PC-9 (cell line): ENCODE data around the gene LUZP1. TPM values are rescaled to one million over a fixed set of nuclear protein-coding genes. Genes with fewer than 3 reads are reported as not detected.

Experiments used
- BruUV-seq: library from RNA; stranded (reverse); fragments of 400-500 nt; replicated peaks from 2 replicates; lab custom pipeline; 2021; lab: Mats Ljungman, UMichigan
- CTCF ChIA-PET: fragments of 300-600 bp; sonication (Branson Sonifier 250); formaldehyde crosslinking; loops from one replicate; lab custom pipeline; 2022; ENCODE audit warnings: antibody characterized with exemption; lab: Charles Lee
- POLR2A ChIA-PET: fragments of 300-600 bp; sonication (Branson Sonifier 250); formaldehyde crosslinking; loops from one replicate; lab custom pipeline; 2022; ENCODE audit warnings: antibody characterized with exemption; ENCODE audit not compliant: unreplicated experiment; lab: Charles Lee
- DNase-seq, 2 experiments: peaks; one replicate each; pipeline versions ENCODE4 v3.0.0 to v3.0.0-alpha.2; 2015 to 2022; ENCODE audit warnings: mixed read lengths in 1 of 2
- H2AFZ ChIP-seq: fragments of 200-600 bp; sonication (generic); 2 replicates; pipeline ENCODE4 v1.8.1; 2017; ENCODE audit warnings: antibody characterized with exemption
- H3F3A ChIP-seq: fragments of 200-600 bp; sonication (generic); 2 replicates; pipeline ENCODE4 v1.8.1; 2017; ENCODE audit warnings: antibody characterized with exemption, mild to moderate bottlenecking, low read depth; ENCODE audit not compliant: insufficient read depth
- H3K27ac ChIP-seq: fragments of 200-600 bp; sonication (generic); 2 replicates; pipeline ENCODE4 v1.6.1; 2016; ENCODE audit warnings: mixed run types
- H3K27me3 ChIP-seq: fragments of 200-600 bp; sonication (generic); 2 replicates; pipeline ENCODE4 v1.6.1; 2016; ENCODE audit warnings: low read depth, mixed run types; ENCODE audit not compliant: insufficient read depth
- H3K36me3 ChIP-seq: fragments of 200-600 bp; sonication (generic); 2 replicates; pipeline ENCODE4 v1.6.1; 2016; ENCODE audit warnings: low read depth, mixed run types
- H3K4me1 ChIP-seq: fragments of 200-600 bp; sonication (generic); replicated peaks from 2 replicates; pipeline ENCODE4 v1.6.1; 2016; ENCODE audit warnings: mixed run types; ENCODE audit not compliant: insufficient read depth
- H3K4me2 ChIP-seq: fragments of 200-600 bp; sonication (generic); 2 replicates; pipeline ENCODE4 v1.6.1; 2017; ENCODE audit warnings: mixed run types
- H3K4me3 ChIP-seq: fragments of 200-600 bp; sonication (generic); 2 replicates; pipeline ENCODE4 v1.6.1; 2016; ENCODE audit warnings: mixed run types
- H3K79me2 ChIP-seq: fragments of 200-600 bp; sonication (generic); 2 replicates; pipeline ENCODE4 v1.6.1; 2017; ENCODE audit warnings: low read depth, mixed run types
- H3K9me2 ChIP-seq: fragments of 200-600 bp; sonication (generic); 2 replicates; pipeline ENCODE4 v1.8.1; 2017; ENCODE audit warnings: mild to moderate bottlenecking; ENCODE audit not compliant: insufficient read depth
- H3K9me3 ChIP-seq: fragments of 200-600 bp; sonication (generic); 2 replicates; pipeline ENCODE4 v1.8.1; 2016; ENCODE audit warnings: low read depth; ENCODE audit not compliant: insufficient read depth
- H4K20me1 ChIP-seq: fragments of 200-600 bp; sonication (generic); 2 replicates; pipeline ENCODE4 v1.8.1; 2017; ENCODE audit not compliant: insufficient read depth
- EZH2 ChIP-seq: fragments of 200-600 bp; sonication (generic); IDR thresholded peaks from 2 replicates; pipeline ENCODE4 v1.8.0; 2017; ENCODE audit warnings: antibody characterized with exemption, low read depth
- intact Hi-C: fragments of 100-400 bp; cut with micrococcal nuclease; formaldehyde crosslinking; loops from one replicate; pipeline ENCODE4 v1.10.0; 2022; ENCODE audit not compliant: unreplicated experiment
- total RNA-seq: library from RNA; stranded (reverse); gene quantifications from 2 replicates; pipeline ENCODE4 v1.2.3, GENCODE V29; 2021
- TF ChIP-seq, protein P1 (sequence below): fragments of 200-600 bp; sonication (generic); conservative IDR thresholded peaks from 2 replicates; pipeline ENCODE4 v1.6.1; 2017; ENCODE audit warnings: mixed run types, antibody characterized with exemption, mild to moderate bottlenecking, moderate library complexity

The LUZP1 gene
- total RNA-seq, 1 experiment from 2014 or later: 35.0 TPM

- intact Hi-C loops: loop anchor here (2.0 kb wide), 1 partner anchor 47 kb away; no protein-coding TSS in a partner anchor
- no peak for TF ChIP-seq EZH2
- TF ChIP-seq, protein P1, sequence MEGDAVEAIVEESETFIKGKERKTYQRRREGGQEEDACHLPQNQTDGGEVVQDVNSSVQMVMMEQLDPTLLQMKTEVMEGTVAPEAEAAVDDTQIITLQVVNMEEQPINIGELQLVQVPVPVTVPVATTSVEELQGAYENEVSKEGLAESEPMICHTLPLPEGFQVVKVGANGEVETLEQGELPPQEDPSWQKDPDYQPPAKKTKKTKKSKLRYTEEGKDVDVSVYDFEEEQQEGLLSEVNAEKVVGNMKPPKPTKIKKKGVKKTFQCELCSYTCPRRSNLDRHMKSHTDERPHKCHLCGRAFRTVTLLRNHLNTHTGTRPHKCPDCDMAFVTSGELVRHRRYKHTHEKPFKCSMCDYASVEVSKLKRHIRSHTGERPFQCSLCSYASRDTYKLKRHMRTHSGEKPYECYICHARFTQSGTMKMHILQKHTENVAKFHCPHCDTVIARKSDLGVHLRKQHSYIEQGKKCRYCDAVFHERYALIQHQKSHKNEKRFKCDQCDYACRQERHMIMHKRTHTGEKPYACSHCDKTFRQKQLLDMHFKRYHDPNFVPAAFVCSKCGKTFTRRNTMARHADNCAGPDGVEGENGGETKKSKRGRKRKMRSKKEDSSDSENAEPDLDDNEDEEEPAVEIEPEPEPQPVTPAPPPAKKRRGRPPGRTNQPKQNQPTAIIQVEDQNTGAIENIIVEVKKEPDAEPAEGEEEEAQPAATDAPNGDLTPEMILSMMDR: no peak
- Histone ChIP-seq H3K4me1 (peaks cover 16% of the 10 kb centered on the region), H3K4me2 (no peak overlapping the region), H3K9me3 (no peaks in the 10 kb centered on the region), H3K79me2 (peaks cover 92% of the 10 kb centered on the region), H2AFZ (no peak overlapping the region), H3K36me3 (no peaks in the 10 kb centered on the region), H4K20me1 (peaks cover 24% of the 10 kb centered on the region), H3F3A (no peaks in the 10 kb centered on the region; the same call in 1 of the 2 replicates), H3K27ac (no peak overlapping the region), H3K4me3 (no peak overlapping the region), H3K9me2 (no peaks in the 10 kb centered on the region), H3K27me3 (no peaks in the 10 kb centered on the region)
- no peak for DNase-seq
- POLR2A ChIA-PET: interaction anchor here (0.6 kb wide), 1 partner anchor 44 kb away, joined by 3 read pairs; no protein-coding TSS in a partner anchor
- CTCF ChIA-PET: interaction anchor here (0.7 kb wide), 1 partner anchor 1312 kb away, joined by 11 read pairs; no protein-coding TSS in a partner anchor
- BruUV-seq: no TSS peak
Measured at GRCh38 chr1:23163395-23163794, 5.3 kb downstream of the LUZP1 start.

- no peak overlapping the region for H3K4me2 ChIP-seq
- H3K4me1 ChIP-seq: peaks cover 10% of the 10 kb centered on the region; the same call in 1 of the 2 replicates
- no peaks in the 10 kb centered on the region; the same call in 1 of the 2 replicates for H3F3A ChIP-seq
- H2AFZ ChIP-seq: no peak overlapping the region
- H4K20me1 ChIP-seq: peaks cover 20% of the 10 kb centered on the region
- intact Hi-C loops: no loop called here
- POLR2A ChIA-PET: interaction anchor here (0.5 to 0.6 kb wide), 2 partner anchors 9 to 368 kb away, joined by 3 read pairs; no protein-coding TSS in a partner anchor
- TF ChIP-seq, protein P1: no peak
- no peak for TF ChIP-seq EZH2
- H3K27me3 ChIP-seq: no peaks in the 10 kb centered on the region
- no peaks in the 10 kb centered on the region for H3K9me2 ChIP-seq
- H3K27ac ChIP-seq: no peak overlapping the region
- no peaks in the 10 kb centered on the region for H3K9me3 ChIP-seq
- CTCF ChIA-PET: interaction anchor here (1.7 kb wide), 1 partner anchor 24 kb away, joined by 4 read pairs; no protein-coding TSS in a partner anchor
- peaks cover 97% of the 10 kb centered on the region for H3K79me2 ChIP-seq
- no peak overlapping the region for H3K4me3 ChIP-seq
- DNase-seq: no peak
- BruUV-seq: no TSS peak
- no peaks in the 10 kb centered on the region for H3K36me3 ChIP-seq
Measured at GRCh38 chr1:23159963-23160877, 8.4 kb downstream of the LUZP1 start.

DNA sequence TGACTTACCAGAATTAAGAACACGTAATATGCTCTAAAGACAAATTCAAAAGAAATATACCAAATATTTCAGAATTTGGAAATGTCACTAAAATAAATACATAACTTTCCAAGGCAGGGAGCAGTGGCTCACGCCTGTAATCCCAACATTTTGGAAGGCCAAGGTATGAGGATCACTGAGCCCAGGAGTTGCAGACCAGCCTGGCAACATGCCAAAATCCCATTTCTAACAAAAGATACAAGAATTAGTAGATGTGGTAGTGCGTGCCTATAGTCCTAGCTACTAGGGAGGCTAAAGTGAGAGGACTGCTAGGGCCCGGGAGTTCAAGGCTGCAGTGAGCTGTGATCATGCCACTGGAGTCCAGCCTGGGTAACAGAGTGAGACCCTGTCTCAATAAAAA, 11.7 kb downstream of the LUZP1 start:
- intact Hi-C loops: no loop called here
- H3K4me3 ChIP-seq: no peak overlapping the region
- POLR2A ChIA-PET: no interaction called here
- H3F3A ChIP-seq: peaks cover 3% of the 10 kb centered on the region; the same call in 1 of the 2 replicates
- H3K27me3 ChIP-seq: no peaks in the 10 kb centered on the region
- H4K20me1 ChIP-seq: peaks cover 15% of the 10 kb centered on the region
- no TSS peak for BruUV-seq
- H3K4me1 ChIP-seq: peaks cover 10% of the 10 kb centered on the region; the same call in 1 of the 2 replicates
- H3K36me3 ChIP-seq: no peaks in the 10 kb centered on the region
- H3K79me2 ChIP-seq: peaks cover 90% of the 10 kb centered on the region
- no peak for DNase-seq
- no peak overlapping the region for H3K27ac ChIP-seq
- H3K9me2 ChIP-seq: no peaks in the 10 kb centered on the region
- TF ChIP-seq, protein P1: no peak
- no peak for TF ChIP-seq EZH2
- no peak overlapping the region for H2AFZ ChIP-seq
- no peak overlapping the region for H3K4me2 ChIP-seq
- no peaks in the 10 kb centered on the region for H3K9me3 ChIP-seq
- CTCF ChIA-PET: interaction anchor here (0.7 kb wide), 1 partner anchor 28 kb away, joined by 3 read pairs; no protein-coding TSS in a partner anchor
